Fibroblast of lung (primary cell): ENCODE results near the gene PDIA5.

ENCODE experiments used
- CTCF ChIP-seq, 2 donors: IDR thresholded peaks in 1 of 2; conservative IDR thresholded peaks in 1 of 2; 1 replicate in 1 of 2; 2 replicates in 1 of 2; pipeline ENCODE4 v1.5.1; 2011 to 2012; ENCODE audit warnings: low read length in 2 of 2, control low read depth in 1 of 2, inconsistent platforms in 1 of 2, low read depth in 1 of 2, mild to moderate bottlenecking in 1 of 2
- EZH2 ChIP-seq: IDR thresholded peaks from 2 replicates; pipeline ENCODE4 v1.5.1; 2012; ENCODE audit warnings: low read length, control low read depth, mild to moderate bottlenecking; ENCODE audit errors: missing control alignments

GRCh38 chr3:123110282-123110975, 43.6 kb downstream of the PDIA5 start:
- TF ChIP-seq EZH2 (no peak), CTCF (conservative IDR thresholded peaks at IDR 0.05 in 1 of 2, IDR thresholded peaks at IDR 0.05 in 1 of 2; ENCODE audit: low read depth in 1 of 2, low read length in 2 of 2) (no peak)
